Caco-2 (cell line): ENCODE measurements around the gene GAREM2. TPM values are rescaled to one million over a fixed set of nuclear protein-coding genes. Genes with fewer than 3 reads are reported as not detected.

Experiments
- BruUV-seq: library from RNA; stranded (reverse); fragments of 400-500 nt; replicated peaks from 2 replicates; lab custom pipeline; 2021; lab: Mats Ljungman, UMichigan
- CTCF ChIA-PET: fragments of 300-600 bp; sonication (Branson Sonifier 250); formaldehyde crosslinking; loops from one replicate; lab custom pipeline; 2022; ENCODE audit warnings: antibody characterized with exemption; lab: Charles Lee
- POLR2A ChIA-PET: fragments of 300-600 bp; sonication (Branson Sonifier 250); formaldehyde crosslinking; loops from one replicate; lab custom pipeline; 2022; ENCODE audit warnings: antibody characterized with exemption; lab: Charles Lee
- DNase-seq, 2 experiments: peaks; one replicate each; pipeline versions ENCODE4 v3.0.0 to v3.0.0-alpha.2; 2020 to 2022
- H3K27me3 ChIP-seq: replicated peaks from 2 replicates; pipeline ENCODE4 v1.6.0; 2011; ENCODE audit warnings: low read length; ENCODE audit not compliant: control insufficient read depth, insufficient read depth
- H3K36me3 ChIP-seq: 2 replicates; pipeline ENCODE4 v1.5.1; 2011; ENCODE audit warnings: low read length; ENCODE audit not compliant: control insufficient read depth, insufficient read depth
- H3K4me1 ChIP-seq: fragments of 250-450 bp; sonication (Bioruptor Pico); 2 replicates; pipeline ENCODE4 v1.5.1; 2020; ENCODE audit warnings: mild to moderate bottlenecking
- H3K4me3 ChIP-seq: 2 replicates; pipeline ENCODE4 v1.5.1; 2011; ENCODE audit warnings: low read depth, mild to moderate bottlenecking, control low read depth, low read length
- H3K9me3 ChIP-seq: fragments of 250-450 bp; sonication (Bioruptor Pico); 2 replicates; pipeline ENCODE4 v1.5.1; 2020; ENCODE audit warnings: mild to moderate bottlenecking, moderate library complexity
- H3K27ac Mint-ChIP-seq: one replicate; pipeline ENCODE4 v1.8.0; 2022; ENCODE audit warnings: mixed read lengths; ENCODE audit not compliant: unreplicated experiment
- H3K27me3 Mint-ChIP-seq: one replicate; pipeline ENCODE4 v1.8.0; 2022; ENCODE audit warnings: mixed read lengths; ENCODE audit not compliant: insufficient read depth, unreplicated experiment
- H3K36me3 Mint-ChIP-seq: one replicate; pipeline ENCODE4 v1.8.0; 2022; ENCODE audit warnings: mild to moderate bottlenecking, mixed read lengths; ENCODE audit not compliant: insufficient read depth, unreplicated experiment
- H3K4me1 Mint-ChIP-seq: one replicate; pipeline ENCODE4 v1.8.0; 2022; ENCODE audit warnings: low read depth, mixed read lengths; ENCODE audit not compliant: unreplicated experiment
- H3K4me3 Mint-ChIP-seq: one replicate; pipeline ENCODE4 v1.8.0; 2022; ENCODE audit warnings: mild to moderate bottlenecking, moderate library complexity, mixed read lengths; ENCODE audit not compliant: unreplicated experiment
- H3K9me3 Mint-ChIP-seq: one replicate; pipeline ENCODE4 v1.8.0; 2022; ENCODE audit warnings: mixed read lengths; ENCODE audit not compliant: unreplicated experiment
- intact Hi-C: fragments of 100-400 bp; cut with micrococcal nuclease; formaldehyde crosslinking; loops from one replicate; pipeline ENCODE4 v1.10.0; 2022; ENCODE audit not compliant: unreplicated experiment
- total RNA-seq: library from RNA; stranded (reverse); gene quantifications from 2 replicates; pipeline ENCODE4 v1.2.3, GENCODE V29; 2022
- TF ChIP-seq, protein P1 (sequence below), 2 experiments: fragments of 200-600 bp in 1 of 2; IDR thresholded peaks; 1 replicate in 1 of 2; 2 replicates in 1 of 2; pipeline versions ENCODE4 v1.5.1 to v1.8.0; 2011 to 2022; ENCODE audit warnings: antibody characterized with exemption in 1 of 2, control low read depth in 1 of 2, inconsistent platforms in 1 of 2, low read depth in 1 of 2, low read length in 1 of 2, mild to moderate bottlenecking in 1 of 2, moderate library complexity in 1 of 2; ENCODE audit not compliant: insufficient read depth in 1 of 2, severe bottlenecking in 1 of 2, unreplicated experiment in 1 of 2

GAREM2 gene
- total RNA-seq, 1 experiment from 2014 or later: 23.6 TPM

- peaks cover 57% of the 10 kb centered on the region for H3K36me3 Mint-ChIP-seq
- TF ChIP-seq, protein P1, sequence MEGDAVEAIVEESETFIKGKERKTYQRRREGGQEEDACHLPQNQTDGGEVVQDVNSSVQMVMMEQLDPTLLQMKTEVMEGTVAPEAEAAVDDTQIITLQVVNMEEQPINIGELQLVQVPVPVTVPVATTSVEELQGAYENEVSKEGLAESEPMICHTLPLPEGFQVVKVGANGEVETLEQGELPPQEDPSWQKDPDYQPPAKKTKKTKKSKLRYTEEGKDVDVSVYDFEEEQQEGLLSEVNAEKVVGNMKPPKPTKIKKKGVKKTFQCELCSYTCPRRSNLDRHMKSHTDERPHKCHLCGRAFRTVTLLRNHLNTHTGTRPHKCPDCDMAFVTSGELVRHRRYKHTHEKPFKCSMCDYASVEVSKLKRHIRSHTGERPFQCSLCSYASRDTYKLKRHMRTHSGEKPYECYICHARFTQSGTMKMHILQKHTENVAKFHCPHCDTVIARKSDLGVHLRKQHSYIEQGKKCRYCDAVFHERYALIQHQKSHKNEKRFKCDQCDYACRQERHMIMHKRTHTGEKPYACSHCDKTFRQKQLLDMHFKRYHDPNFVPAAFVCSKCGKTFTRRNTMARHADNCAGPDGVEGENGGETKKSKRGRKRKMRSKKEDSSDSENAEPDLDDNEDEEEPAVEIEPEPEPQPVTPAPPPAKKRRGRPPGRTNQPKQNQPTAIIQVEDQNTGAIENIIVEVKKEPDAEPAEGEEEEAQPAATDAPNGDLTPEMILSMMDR (IDR thresholded peaks at IDR 0.05; ENCODE audit: insufficient read depth in 1 of 2, low read depth in 1 of 2, low read length in 1 of 2, severe bottlenecking in 1 of 2, unreplicated experiment in 1 of 2): no peak
- Histone ChIP-seq H3K36me3 (peaks cover 5% of the 10 kb centered on the region), H3K4me1 (no peaks in the 10 kb centered on the region), H3K4me3 (no peak overlapping the region), H3K9me3 (no peaks in the 10 kb centered on the region), H3K27me3 (no peaks in the 10 kb centered on the region)
- no TSS peak for BruUV-seq
- CTCF ChIA-PET: no interaction called here
- no peak overlapping the region for H3K27ac Mint-ChIP-seq
- POLR2A ChIA-PET: no interaction called here
- intact Hi-C loops: no loop called here
- no peaks in the 10 kb centered on the region for H3K4me1 Mint-ChIP-seq
- H3K4me3 Mint-ChIP-seq: no peak overlapping the region
- H3K27me3 Mint-ChIP-seq: no peaks in the 10 kb centered on the region
- H3K9me3 Mint-ChIP-seq: no peaks in the 10 kb centered on the region
- no peak for DNase-seq
Measured at GRCh38 chr2:26191316-26192159, 18.6 kb downstream of the GAREM2 start.

GRCh38 chr2:26193578-26194231, 20.8 kb downstream of the GAREM2 start:
- Mint-ChIP-seq H3K4me1 (no peaks in the 10 kb centered on the region), H3K9me3 (no peaks in the 10 kb centered on the region), H3K36me3 (peaks cover 74% of the 10 kb centered on the region), H3K27ac (peak overlapping the region; percentile 45), H3K4me3 (no peak overlapping the region), H3K27me3 (no peaks in the 10 kb centered on the region)
- Histone ChIP-seq H3K9me3 (no peaks in the 10 kb centered on the region), H3K36me3 (peaks cover 6% of the 10 kb centered on the region), H3K4me3 (no peak overlapping the region), H3K4me1 (no peaks in the 10 kb centered on the region), H3K27me3 (no peaks in the 10 kb centered on the region)
- TF ChIP-seq, protein P1 (IDR thresholded peaks at IDR 0.05; ENCODE audit: insufficient read depth in 1 of 2, low read depth in 1 of 2, low read length in 1 of 2, severe bottlenecking in 1 of 2, unreplicated experiment in 1 of 2): no peak
- DNase-seq: no peak
- CTCF ChIA-PET: no interaction called here
- BruUV-seq: no TSS peak
- intact Hi-C loops: no loop called here
- POLR2A ChIA-PET: no interaction called here

GRCh38 chr2:26195040-26195984, 22.4 kb downstream of the GAREM2 start:
- POLR2A ChIA-PET: interaction anchor here (1.0 kb wide), 1 partner anchor 14 kb away, joined by 3 read pairs; no protein-coding TSS in a partner anchor
- H3K36me3 ChIP-seq: peaks cover 8% of the 10 kb centered on the region

More at GRCh38 chr2:26195040-26195984, 22.4 kb downstream of the GAREM2 start:
- Histone ChIP-seq H3K4me1 (no peaks in the 10 kb centered on the region), H3K4me3 (no peak overlapping the region), H3K27me3 (no peaks in the 10 kb centered on the region), H3K9me3 (no peaks in the 10 kb centered on the region)
- Mint-ChIP-seq H3K36me3 (peaks cover 68% of the 10 kb centered on the region), H3K9me3 (no peaks in the 10 kb centered on the region), H3K27ac (no peak overlapping the region), H3K4me1 (no peaks in the 10 kb centered on the region), H3K4me3 (no peak overlapping the region), H3K27me3 (no peaks in the 10 kb centered on the region)
- intact Hi-C loops: no loop called here
- CTCF ChIA-PET: no interaction called here
- no peak for DNase-seq
- no TSS peak for BruUV-seq
- TF ChIP-seq, protein P1 (IDR thresholded peaks at IDR 0.05; ENCODE audit: insufficient read depth in 1 of 2, low read depth in 1 of 2, low read length in 1 of 2, severe bottlenecking in 1 of 2, unreplicated experiment in 1 of 2): no peak
